K562 (cell line): ENCODE results near the gene RIMOC1. TPM values are rescaled to one million over a fixed set of nuclear protein-coding genes. Genes with fewer than 3 reads are reported as not detected.

Experiments
- EP400 ChIP-seq: fragments of 450-650 bp; IDR thresholded peaks from 2 replicates; pipeline ENCODE4 v1.6.1; 2017; ENCODE audit warnings: antibody characterized with exemption, mild to moderate bottlenecking, moderate library complexity
- HDAC8 ChIP-seq: fragments of 450-650 bp; IDR thresholded peaks from 2 replicates; pipeline ENCODE4 v1.6.1; 2016; ENCODE audit warnings: mild to moderate bottlenecking, missing genetic modification characterization, moderate library complexity, missing compliant biosample characterization
- PHB2 ChIP-seq: fragments of 450-650 bp; IDR thresholded peaks from 2 replicates; pipeline ENCODE4 v1.6.1; 2017; ENCODE audit warnings: low read depth
- PHF21A ChIP-seq: fragments of 450-650 bp; IDR thresholded peaks from 2 replicates; pipeline ENCODE4 v1.6.1; 2017; ENCODE audit warnings: low read depth, borderline replicate concordance
- polyA plus RNA-seq, 8 experiments: library from polyadenylated mRNA; depleted of rRNA in 4 of 8; stranded (reverse) in 5 of 8; unstranded in 3 of 8; fragments of >200 nt; fragmentation: Nextera tagmentation in 2 of 8; fragmentation: Illumina TruSeq in 1 of 8; extraction: Ambion mirVana in 2 of 8; extraction: Trizol in 1 of 8; gene quantifications; 2 replicates each; pipeline versions ENCODE4 v1.2.1 to v1.2.3, GENCODE V29; 2011 to 2014; ENCODE audit warnings: inconsistent platforms in 1 of 8, missing spikeins in 1 of 8
- total RNA-seq, 7 experiments: library from RNA; depleted of rRNA in 6 of 7; stranded (reverse); fragments of >200 nt in 6 of 7; fragmentation: Illumina TruSeq in 2 of 7; extraction: Trizol in 2 of 7; gene quantifications; 2 replicates each; pipeline versions ENCODE4 v1.2.1 to v1.2.3, GENCODE V29; 2011 to 2021; ENCODE audit warnings: low replicate concordance in 1 of 7
- TF ChIP-seq, protein P1 (sequence below): fragments of 450-650 bp; IDR thresholded peaks from 2 replicates; pipeline ENCODE4 v1.6.1; 2018; ENCODE audit not compliant: partially characterized antibody
- TF ChIP-seq, protein P2 (sequence below): sonication (generic); formaldehyde crosslinking; IDR thresholded peaks from 2 replicates; pipeline ENCODE4 v1.9.0; 2022; ENCODE audit warnings: mild to moderate bottlenecking, missing genetic modification reagents
- TF ChIP-seq, protein P3 (sequence below), 2 experiments: IDR thresholded peaks; 2 replicates each; pipeline ENCODE4 v1.6.1; 2011; ENCODE audit warnings: borderline replicate concordance in 1 of 2, control low read depth in 1 of 2, low read depth in 1 of 2, low read length in 1 of 2, mild to moderate bottlenecking in 1 of 2, mixed read lengths in 1 of 2, moderate library complexity in 1 of 2; ENCODE audit not compliant: insufficient read depth in 1 of 2, insufficient read length in 1 of 2, poor library complexity in 1 of 2, severe bottlenecking in 1 of 2; ENCODE audit errors: extremely low read depth in 1 of 2
- TF ChIP-seq, protein P4 (sequence below): fragments of 450-650 bp; IDR thresholded peaks from 2 replicates; pipeline ENCODE4 v1.6.1; 2016; ENCODE audit warnings: mild to moderate bottlenecking, moderate library complexity

The RIMOC1 gene
- total and polyA plus RNA-seq, 9 of the 15 experiments (the other 6 are each of a cell fraction or from before 2014, with no cell fraction given): 11.6 to 63.1 (median 30.8) TPM

DNA sequence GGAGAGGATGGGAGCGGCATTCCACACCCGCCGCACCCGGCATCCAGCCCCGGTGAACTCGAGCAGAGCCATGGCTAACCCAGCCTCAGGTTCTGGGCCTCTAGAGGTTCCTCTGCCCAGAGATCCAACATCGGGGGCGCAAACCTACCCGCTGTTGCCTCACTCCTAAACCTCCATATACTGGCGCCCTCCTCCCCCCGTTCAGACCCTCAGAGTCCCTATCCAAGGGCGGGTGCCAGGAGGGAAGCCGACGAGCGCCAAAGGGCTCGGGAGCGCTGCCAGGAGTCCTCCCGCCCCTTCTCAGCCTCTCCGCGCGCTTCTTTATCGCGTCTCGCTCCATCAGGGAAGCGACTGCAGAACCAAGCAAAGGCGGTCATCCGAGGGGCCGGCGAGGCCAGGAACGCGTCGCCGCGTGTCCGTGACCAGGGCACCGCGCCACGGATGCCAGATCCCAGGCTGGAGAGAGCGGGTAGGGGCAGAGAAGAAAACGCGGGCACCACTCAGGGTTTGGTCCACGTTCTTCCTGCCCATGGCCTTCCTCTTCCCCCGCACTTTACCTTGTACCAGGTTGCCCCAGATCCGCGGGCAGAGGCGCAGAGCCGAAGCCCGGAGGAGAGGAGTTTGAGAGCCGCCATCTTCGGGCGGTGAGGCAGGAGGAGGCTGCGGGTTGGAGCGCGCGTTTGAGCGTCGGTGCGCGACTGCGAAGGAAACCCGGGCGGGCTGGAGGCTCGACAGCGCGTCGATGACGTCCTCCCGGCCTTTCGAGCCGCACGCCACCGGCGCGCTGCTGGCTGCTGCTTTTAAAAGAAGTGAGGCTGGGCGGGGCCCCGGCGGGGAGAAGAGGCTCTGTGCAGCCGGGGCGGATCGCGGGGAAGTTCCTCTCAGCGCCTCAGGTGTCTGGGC, 34.2 kb upstream of the RIMOC1 start, which contains the start of gene OXCT1 (continued):
- TF ChIP-seq, protein P1, sequence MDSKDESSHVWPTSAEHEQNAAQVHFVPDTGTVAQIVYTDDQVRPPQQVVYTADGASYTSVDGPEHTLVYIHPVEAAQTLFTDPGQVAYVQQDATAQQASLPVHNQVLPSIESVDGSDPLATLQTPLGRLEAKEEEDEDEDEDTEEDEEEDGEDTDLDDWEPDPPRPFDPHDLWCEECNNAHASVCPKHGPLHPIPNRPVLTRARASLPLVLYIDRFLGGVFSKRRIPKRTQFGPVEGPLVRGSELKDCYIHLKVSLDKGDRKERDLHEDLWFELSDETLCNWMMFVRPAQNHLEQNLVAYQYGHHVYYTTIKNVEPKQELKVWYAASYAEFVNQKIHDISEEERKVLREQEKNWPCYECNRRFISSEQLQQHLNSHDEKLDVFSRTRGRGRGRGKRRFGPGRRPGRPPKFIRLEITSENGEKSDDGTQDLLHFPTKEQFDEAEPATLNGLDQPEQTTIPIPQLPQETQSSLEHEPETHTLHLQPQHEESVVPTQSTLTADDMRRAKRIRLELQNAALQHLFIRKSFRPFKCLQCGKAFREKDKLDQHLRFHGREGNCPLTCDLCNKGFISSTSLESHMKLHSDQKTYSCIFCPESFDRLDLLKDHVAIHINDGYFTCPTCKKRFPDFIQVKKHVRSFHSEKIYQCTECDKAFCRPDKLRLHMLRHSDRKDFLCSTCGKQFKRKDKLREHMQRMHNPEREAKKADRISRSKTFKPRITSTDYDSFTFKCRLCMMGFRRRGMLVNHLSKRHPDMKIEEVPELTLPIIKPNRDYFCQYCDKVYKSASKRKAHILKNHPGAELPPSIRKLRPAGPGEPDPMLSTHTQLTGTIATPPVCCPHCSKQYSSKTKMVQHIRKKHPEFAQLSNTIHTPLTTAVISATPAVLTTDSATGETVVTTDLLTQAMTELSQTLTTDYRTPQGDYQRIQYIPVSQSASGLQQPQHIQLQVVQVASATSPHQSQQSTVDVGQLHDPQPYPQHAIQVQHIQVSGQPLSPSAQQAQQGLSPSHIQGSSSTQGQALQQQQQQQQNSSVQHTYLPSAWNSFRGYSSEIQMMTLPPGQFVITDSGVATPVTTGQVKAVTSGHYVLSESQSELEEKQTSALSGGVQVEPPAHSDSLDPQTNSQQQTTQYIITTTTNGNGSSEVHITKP: peak; percentile 35
- TF ChIP-seq, protein P2, sequence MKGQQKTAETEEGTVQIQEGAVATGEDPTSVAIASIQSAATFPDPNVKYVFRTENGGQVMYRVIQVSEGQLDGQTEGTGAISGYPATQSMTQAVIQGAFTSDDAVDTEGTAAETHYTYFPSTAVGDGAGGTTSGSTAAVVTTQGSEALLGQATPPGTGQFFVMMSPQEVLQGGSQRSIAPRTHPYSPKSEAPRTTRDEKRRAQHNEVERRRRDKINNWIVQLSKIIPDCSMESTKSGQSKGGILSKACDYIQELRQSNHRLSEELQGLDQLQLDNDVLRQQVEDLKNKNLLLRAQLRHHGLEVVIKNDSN: peak; percentile 6; the same call in 1 of the 2 replicates
- TF ChIP-seq EP400 (peak; percentile 84), PHB2 (no peak), PHF21A (no peak), HDAC8 (tag) (no peak)
- TF ChIP-seq, protein P3, sequence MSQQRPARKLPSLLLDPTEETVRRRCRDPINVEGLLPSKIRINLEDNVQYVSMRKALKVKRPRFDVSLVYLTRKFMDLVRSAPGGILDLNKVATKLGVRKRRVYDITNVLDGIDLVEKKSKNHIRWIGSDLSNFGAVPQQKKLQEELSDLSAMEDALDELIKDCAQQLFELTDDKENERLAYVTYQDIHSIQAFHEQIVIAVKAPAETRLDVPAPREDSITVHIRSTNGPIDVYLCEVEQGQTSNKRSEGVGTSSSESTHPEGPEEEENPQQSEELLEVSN (IDR thresholded peaks at IDR 0.05; ENCODE audit: borderline replicate concordance in 1 of 2, extremely low read depth in 1 of 2, insufficient read depth in 1 of 2, insufficient read length in 1 of 2, low read depth in 1 of 2, low read length in 1 of 2, poor library complexity in 1 of 2, severe bottlenecking in 1 of 2): peak in 1 of 2 experiments; percentile 78
- TF ChIP-seq, protein P4, sequence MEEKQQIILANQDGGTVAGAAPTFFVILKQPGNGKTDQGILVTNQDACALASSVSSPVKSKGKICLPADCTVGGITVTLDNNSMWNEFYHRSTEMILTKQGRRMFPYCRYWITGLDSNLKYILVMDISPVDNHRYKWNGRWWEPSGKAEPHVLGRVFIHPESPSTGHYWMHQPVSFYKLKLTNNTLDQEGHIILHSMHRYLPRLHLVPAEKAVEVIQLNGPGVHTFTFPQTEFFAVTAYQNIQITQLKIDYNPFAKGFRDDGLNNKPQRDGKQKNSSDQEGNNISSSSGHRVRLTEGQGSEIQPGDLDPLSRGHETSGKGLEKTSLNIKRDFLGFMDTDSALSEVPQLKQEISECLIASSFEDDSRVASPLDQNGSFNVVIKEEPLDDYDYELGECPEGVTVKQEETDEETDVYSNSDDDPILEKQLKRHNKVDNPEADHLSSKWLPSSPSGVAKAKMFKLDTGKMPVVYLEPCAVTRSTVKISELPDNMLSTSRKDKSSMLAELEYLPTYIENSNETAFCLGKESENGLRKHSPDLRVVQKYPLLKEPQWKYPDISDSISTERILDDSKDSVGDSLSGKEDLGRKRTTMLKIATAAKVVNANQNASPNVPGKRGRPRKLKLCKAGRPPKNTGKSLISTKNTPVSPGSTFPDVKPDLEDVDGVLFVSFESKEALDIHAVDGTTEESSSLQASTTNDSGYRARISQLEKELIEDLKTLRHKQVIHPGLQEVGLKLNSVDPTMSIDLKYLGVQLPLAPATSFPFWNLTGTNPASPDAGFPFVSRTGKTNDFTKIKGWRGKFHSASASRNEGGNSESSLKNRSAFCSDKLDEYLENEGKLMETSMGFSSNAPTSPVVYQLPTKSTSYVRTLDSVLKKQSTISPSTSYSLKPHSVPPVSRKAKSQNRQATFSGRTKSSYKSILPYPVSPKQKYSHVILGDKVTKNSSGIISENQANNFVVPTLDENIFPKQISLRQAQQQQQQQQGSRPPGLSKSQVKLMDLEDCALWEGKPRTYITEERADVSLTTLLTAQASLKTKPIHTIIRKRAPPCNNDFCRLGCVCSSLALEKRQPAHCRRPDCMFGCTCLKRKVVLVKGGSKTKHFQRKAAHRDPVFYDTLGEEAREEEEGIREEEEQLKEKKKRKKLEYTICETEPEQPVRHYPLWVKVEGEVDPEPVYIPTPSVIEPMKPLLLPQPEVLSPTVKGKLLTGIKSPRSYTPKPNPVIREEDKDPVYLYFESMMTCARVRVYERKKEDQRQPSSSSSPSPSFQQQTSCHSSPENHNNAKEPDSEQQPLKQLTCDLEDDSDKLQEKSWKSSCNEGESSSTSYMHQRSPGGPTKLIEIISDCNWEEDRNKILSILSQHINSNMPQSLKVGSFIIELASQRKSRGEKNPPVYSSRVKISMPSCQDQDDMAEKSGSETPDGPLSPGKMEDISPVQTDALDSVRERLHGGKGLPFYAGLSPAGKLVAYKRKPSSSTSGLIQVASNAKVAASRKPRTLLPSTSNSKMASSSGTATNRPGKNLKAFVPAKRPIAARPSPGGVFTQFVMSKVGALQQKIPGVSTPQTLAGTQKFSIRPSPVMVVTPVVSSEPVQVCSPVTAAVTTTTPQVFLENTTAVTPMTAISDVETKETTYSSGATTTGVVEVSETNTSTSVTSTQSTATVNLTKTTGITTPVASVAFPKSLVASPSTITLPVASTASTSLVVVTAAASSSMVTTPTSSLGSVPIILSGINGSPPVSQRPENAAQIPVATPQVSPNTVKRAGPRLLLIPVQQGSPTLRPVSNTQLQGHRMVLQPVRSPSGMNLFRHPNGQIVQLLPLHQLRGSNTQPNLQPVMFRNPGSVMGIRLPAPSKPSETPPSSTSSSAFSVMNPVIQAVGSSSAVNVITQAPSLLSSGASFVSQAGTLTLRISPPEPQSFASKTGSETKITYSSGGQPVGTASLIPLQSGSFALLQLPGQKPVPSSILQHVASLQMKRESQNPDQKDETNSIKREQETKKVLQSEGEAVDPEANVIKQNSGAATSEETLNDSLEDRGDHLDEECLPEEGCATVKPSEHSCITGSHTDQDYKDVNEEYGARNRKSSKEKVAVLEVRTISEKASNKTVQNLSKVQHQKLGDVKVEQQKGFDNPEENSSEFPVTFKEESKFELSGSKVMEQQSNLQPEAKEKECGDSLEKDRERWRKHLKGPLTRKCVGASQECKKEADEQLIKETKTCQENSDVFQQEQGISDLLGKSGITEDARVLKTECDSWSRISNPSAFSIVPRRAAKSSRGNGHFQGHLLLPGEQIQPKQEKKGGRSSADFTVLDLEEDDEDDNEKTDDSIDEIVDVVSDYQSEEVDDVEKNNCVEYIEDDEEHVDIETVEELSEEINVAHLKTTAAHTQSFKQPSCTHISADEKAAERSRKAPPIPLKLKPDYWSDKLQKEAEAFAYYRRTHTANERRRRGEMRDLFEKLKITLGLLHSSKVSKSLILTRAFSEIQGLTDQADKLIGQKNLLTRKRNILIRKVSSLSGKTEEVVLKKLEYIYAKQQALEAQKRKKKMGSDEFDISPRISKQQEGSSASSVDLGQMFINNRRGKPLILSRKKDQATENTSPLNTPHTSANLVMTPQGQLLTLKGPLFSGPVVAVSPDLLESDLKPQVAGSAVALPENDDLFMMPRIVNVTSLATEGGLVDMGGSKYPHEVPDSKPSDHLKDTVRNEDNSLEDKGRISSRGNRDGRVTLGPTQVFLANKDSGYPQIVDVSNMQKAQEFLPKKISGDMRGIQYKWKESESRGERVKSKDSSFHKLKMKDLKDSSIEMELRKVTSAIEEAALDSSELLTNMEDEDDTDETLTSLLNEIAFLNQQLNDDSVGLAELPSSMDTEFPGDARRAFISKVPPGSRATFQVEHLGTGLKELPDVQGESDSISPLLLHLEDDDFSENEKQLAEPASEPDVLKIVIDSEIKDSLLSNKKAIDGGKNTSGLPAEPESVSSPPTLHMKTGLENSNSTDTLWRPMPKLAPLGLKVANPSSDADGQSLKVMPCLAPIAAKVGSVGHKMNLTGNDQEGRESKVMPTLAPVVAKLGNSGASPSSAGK: peak; percentile 92
